ENCODE results near the gene EZR. TPM values are rescaled to one million over a fixed set of nuclear protein-coding genes. Genes with fewer than 3 reads are reported as not detected.

Gene EZR
- polyA plus RNA-seq, 1 donor from 2014 or later = 588 TPM

GRCh38 chr6:158718461-158719046 is 100.6 kb downstream of the EZR start:
- Mint-ChIP-seq H3K4me3 (peak overlapping the region in 3 of 4 donors; percentile 83 to 95 (median 85)), H3K36me3 (peaks cover 2% of the 10 kb centered on the region)

GRCh38 chr6:158717341-158718330 is 101.5 kb downstream of the EZR start:
- Mint-ChIP-seq H3K27me3 (peaks cover 3% of the 10 kb centered on the region), H3K9me3 (no peaks in the 10 kb centered on the region), H3K36me3 (peaks cover 2% of the 10 kb centered on the region), H3K27ac (peak overlapping the region; percentile 97 to 98 (median 97)), H3K4me1 (peaks cover 56 to 63% (median 63%) of the 10 kb centered on the region in 3 donors), H3K4me3 (peak overlapping the region; percentile 72 to 95 (median 84))

More at GRCh38 chr6:158718461-158719046, 100.6 kb downstream of the EZR start:
- H3K27me3 Mint-ChIP-seq = peaks cover 3% of the 10 kb centered on the region
- no peaks in the 10 kb centered on the region for H3K9me3 Mint-ChIP-seq
- peak overlapping the region; percentile 97 to 98 (median 97) for H3K27ac Mint-ChIP-seq
- peaks cover 56 to 63% (median 63%) of the 10 kb centered on the region in 3 donors for H3K4me1 Mint-ChIP-seq

Other genes with a start within 250 kb of the EZR start
- gene DYNLT1, start 174.6 kb downstream of the EZR start, polyA plus RNA-seq = 48.6 TPM
- 1.8 TPM for gene SYTL3, start 169.3 kb downstream of the EZR start, polyA plus RNA-seq
- 4.3 TPM for gene RSPH3, start 180.8 kb upstream of the EZR start, polyA plus RNA-seq
- 157 TPM for gene TAGAP, start 225.6 kb upstream of the EZR start, polyA plus RNA-seq

Measured in IgD-negative memory B cell (primary cell).